GM18526 (cell line): Measurements from ENCODE around the gene KSR2.

Experiments used
- POLR2A ChIP-seq: IDR thresholded peaks from 3 replicates; pipeline ENCODE4 v1.6.1; 2011; ENCODE audit not compliant: insufficient read length; ENCODE audit errors: extremely low read depth

Gene KSR2

DNA sequence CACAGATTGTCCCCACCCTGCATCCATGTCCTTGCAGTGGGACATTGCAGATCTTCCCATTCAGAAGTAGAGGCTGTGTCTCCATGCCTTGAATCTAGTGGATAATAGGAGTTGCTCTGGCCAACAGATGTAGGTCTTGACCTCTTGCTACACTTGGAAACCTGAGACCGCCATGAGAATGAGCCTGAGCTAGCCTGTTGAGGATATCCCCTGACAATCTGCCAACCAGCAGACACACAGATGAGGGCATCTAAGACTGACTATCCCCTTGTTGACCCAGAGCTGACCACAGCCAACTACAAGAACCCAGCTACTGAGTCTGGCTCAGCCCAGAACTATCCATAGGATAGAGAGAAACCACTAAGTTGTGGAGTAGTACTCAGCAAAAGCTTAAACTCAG lies 446.2 kb downstream of the KSR2 start:
- TF ChIP-seq POLR2A: no peak

DNA sequence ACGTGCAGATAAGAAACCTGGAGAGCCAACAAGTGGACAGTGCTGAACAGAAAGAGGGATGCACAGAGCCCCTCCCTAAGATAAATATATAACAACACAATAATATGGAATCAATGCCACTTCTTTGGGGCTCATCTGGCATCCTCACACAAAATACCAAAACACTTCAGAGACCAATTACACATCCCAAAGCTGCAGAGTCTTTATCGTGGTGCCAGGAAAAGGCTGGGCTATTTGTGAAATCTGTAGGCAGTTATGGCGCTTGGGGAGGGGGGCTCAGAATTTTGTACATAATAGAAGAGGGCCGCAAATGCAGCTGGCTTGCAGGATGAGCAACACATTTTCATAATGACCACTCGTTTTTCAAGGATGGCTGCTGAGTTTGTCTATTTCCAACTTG lies 446.9 kb downstream of the KSR2 start:
- no peak for TF ChIP-seq POLR2A

DNA sequence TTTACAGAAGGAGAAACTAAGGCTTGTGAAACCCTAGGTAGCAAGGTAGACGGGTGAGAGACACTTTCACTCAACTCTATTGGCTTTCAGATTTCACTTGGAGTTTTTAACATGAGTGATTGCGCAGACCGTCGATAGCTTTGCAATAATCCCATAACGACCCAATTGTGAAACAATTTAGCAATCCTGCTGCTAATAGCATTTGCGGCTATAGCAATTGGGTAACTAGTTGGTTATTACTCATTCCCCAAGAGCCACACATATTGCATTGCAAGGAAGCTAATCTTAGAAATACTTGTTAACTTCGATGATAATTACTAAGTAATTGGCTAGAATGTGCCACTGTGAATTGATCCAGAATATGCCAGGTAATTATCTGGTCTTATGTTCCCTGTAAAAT lies 447.4 kb downstream of the KSR2 start:
- TF ChIP-seq POLR2A: no peak

DNA sequence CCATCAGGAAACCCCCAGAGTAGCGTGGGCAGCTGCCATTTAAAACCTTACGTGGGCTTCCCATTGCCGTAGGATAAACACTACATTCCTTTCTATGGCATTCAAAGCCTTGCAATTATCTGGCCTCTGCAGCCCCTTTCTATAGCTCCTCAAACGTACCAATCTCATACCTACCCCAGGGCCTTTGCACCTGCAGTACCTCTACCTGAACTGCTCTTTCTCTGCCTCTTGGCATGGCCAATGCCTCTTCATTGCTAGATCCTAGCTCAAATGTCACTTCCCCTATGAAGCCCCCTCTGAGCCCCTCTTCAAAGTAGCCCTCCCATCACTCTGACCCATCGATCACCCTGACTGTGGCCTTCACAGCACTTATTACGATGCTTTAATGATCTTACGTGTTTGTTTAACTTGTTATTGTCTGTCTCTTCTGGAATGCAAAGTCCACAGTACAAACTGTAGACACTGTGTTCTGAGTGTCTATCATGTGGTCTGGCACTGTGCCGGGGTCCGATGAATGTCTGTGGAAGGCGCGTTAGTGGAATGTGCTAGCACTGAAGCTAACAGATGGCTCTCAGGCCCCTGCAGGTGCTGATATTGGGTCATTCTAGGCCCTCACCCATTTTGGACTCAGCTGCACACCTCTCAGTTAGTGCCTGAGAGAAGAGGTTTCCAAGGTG lies 450.1 kb downstream of the KSR2 start:
- no peak for TF ChIP-seq POLR2A

DNA sequence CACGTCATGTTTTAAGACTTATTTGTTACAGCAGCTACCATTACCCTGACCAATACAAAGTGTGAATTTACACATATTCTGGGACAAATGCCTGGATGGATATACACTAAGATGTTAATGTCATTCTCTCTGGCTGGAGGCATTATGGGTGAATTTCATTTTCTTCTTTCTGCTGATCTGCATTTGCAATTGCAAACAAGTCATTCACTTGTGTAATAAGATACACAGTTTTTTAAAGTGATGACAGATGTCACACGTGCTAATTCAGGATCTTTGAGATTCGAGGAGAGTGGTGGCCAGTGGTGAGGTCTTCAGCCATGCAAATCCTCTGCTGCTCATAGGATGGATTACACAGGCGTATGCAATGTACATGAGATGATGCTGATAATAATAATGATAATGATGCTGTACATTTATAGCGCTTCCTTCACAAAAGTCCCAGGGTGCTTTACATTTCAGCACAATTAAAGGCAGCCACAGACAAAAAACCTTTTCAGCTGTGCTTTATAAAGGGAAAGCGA lies 451.5 kb downstream of the KSR2 start:
- no peak for TF ChIP-seq POLR2A

DNA sequence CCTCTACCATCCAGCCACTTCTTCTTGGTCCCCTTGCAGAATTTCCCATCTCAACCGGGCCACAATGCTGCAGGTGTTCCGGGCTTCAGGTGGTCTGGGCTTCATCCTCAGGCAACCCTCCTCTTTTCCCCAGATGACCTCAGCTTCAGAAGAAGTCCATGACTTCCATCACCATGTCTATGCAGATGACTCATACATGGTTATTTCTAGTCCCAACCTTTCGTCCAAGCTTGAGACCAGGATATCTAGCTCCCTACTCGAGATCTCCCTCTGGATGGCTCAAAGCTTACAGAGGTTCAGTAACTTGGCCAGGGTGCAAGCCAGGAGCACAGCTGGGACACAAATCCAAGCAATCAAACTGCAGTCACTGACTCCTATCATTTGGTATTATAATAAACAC lies 452.8 kb downstream of the KSR2 start:
- TF ChIP-seq POLR2A: no peak

DNA sequence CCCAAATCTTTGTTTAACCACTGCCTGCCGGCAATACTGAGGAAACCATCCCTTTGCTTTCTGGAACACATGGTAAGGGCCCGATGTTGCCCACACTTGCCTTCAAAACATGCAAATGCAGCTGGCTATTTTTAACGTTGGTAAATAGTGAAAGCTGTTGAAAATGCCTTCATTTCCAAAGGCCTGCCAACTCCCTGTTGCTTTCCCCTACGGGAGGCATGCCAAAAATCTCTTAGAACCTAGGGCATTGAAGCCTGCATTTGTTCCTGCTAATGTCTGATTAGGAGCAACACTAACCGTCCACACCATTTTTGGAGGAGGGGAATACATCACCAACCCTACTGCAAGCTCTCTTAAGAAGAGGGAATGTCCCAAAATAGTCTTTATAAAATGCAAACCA lies 454.8 kb downstream of the KSR2 start:
- TF ChIP-seq POLR2A: no peak

DNA sequence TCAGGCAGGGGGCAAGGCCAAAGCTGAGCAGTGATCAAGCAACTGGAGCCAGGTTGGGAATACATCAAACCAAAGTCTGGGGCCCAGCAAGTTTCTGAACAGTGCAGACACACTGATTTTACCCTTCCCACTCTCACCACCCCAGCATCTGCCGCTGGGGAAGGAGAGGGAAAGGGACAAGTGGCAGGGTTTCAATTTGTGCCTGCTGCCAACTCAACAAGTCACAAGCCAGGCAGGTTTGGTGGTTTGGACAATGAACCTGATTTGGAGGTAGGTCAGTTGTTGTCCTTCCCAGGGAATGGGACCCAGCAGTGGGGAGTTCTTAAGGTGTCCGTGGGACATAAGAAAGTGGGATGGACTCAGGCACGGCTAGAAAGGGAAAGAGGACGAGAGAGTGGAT lies 455.4 kb downstream of the KSR2 start:
- TF ChIP-seq POLR2A: no peak

DNA sequence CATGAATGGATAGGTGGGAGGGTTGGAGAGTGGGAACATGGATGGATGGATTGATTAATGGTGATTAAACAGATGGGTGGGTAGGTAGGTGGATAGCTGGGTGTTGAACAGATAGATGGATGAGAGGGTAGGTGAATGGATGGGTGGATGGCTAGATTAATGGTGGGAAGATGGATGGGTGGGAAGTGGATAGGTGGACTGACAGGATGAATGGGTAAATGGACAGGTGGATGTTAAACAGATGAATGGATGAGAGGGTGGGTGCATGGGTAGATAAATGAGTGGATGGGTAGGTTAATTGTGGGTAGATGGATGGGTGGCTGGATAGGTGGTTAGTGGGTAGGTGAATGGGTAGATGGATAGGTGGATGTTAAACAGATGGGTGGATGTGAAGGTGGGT lies 460.3 kb downstream of the KSR2 start:
- TF ChIP-seq POLR2A: no peak

DNA sequence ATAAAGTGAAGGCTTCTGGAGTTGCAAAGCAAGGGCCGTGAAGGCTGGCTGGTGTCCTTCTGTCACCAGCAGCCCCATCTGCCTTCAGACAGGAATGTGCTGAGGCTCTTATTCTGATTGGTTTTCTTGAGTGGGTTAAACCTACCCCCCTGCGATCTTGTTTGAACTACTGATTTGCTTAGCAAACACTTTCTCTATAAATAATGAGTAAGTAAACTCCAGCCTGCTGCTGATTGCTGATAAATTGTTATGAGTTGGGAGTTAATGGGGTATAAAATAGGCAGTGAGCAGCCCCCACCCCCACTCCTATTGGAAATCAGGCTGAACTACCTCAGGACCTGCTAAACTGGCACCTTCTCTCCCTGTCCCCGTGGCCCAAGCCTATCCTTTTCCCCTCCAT lies 461.2 kb downstream of the KSR2 start:
- no peak for TF ChIP-seq POLR2A

DNA sequence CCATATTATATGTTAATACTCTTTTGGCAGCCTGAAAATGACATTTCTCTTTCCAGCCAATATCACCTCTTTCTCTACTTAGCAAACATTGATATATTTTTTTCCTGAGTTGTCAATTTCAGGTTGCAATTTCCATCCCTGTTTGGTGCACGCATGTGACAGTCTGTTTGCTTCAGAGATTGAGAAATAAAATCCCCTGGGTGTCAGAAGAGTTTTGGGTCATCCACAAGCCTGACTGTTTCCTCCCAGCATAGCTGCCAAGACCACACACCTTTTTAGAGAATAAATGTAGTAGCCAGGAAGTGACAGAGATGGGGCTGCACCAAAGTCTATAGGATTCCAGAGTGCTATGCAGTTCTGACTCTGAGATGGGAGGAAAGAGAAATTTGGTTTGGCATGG lies 462.5 kb downstream of the KSR2 start:
- TF ChIP-seq POLR2A: no peak

DNA sequence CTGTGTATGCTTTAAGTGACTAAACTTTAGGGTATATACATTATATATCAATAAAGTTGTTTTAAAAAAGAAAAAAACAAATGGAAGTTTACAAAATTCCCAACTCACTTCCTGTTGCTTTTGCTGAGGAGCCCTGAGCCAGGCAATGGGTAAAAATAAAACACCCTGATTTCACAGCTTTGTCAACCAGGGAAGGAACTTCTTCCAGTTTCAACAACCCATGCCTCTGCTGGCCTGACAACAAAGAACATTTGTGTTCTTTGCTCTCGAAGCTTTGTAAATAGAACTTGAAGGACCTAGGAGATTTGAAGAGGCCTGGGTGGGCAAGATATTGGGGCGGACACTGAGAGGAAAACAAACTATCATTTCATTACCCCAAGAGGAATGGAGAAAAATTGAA lies 466.2 kb downstream of the KSR2 start:
- TF ChIP-seq POLR2A: no peak

DNA sequence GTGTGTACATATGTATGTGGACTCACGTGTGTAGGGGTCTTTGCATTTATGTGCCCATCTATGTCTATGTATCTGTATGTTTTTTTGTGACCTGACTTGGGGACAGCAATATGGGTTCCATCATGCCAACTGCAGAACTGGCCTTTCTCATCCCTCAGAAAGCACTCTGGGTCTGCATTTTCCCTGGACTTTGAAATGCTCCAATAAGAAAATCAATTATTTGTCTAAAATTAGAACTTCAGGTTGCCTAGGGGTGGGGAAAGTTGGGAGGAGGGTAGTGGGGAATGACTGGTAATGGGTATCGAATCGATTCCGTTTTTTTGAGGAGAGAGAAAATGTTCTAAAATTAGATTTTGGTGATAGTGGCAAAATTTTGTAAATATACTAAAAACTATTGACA lies 466.6 kb downstream of the KSR2 start:
- no peak for TF ChIP-seq POLR2A

DNA sequence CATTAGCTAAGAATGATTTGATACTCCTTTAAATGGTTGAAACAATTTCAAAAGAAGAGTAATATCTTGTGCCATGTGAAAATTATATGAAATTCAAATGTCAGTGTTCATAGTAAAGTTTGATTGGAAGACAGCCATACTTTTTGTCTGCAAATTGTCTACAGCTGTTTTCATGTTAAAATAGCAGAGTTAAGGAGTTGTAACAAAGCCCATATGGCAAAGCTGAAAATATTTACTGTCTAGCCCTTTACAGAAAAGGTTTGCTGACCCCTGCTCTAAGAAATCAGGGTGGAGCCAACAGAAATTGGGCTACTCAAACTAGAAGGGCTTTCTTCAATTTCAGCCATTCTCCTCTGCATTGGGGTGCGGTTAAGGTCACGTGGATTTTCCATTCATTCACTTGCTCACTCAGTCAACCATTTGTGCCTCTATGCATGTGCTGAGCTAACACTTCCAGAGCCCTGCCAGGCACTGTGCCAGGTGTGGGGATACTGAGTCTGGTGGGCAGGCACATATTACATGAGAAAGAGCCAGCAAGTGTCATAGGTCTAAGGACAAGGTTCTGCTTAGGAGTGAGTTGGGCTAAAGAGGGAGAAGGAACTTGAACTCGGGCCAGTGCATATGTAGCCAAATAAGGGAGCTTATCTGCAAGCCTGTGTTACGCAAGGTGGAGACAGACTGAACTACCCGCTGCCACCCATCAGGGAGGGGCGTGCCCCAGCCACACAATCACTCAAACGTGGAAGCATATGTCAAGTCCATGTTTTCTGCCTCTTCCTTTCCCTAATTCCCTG lies 467.5 kb downstream of the KSR2 start:
- no peak for TF ChIP-seq POLR2A

DNA sequence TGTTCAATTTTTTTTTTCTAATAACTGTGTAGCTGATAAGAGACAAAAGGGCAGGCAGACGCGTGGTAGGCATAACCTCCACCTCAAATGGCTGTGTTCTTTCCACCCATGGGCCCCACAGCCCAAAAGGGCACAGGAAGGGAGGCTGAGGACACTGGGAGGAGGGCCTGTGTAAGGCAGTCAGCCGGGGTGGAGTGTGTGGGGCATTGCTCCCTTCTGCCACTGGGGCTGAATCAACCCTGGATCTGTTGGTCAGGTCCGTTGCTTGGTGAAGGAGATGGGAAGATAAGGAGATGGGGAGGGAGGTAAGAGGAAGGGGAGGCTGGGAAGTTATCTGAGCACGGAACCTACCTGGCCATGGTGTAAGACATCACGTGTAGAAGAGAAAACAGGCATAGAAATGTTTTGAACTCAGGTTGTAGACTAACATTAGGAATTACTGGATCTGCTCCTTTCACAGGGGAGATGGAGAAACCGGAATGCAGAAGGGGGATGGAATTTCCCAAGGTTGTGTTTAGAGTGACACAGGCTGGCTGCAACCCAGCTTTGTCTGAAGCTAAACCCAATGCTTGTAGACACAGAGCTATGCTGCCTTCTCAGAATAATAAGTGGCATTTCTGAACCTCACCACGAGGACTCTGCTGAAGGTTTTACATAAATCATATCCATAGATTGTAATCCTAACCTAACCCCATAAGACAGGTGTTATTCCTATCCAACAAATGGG lies 468.9 kb downstream of the KSR2 start:
- TF ChIP-seq POLR2A: no peak

DNA sequence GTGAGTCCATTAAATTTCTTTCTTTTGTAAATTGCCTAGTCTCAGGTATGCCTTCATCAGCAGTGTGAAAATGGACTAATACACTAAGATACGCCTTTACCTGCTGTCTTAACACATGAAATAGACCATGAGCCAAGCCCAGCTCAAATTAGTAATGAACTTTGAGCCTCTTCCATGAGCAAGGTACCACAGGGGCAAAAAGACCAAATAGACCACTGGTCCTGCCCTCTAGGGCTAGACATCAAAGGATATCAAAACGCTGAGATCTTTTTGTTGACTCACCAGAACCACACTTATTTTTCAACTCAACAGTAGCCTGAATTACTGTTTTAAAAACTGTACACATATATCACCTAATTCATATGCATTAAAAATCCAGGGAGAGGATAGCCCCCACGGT lies 469.9 kb downstream of the KSR2 start:
- no peak for TF ChIP-seq POLR2A
